Activated CD4-positive, alpha-beta T cell treated with anti-CD3 and anti-CD28 coated beads for 36 hours (primary cell): ENCODE data around the gene LBX2. TPM values are rescaled to one million over a fixed set of nuclear protein-coding genes. Genes with fewer than 3 reads are reported as not detected.

ENCODE experiments used
- ATAC-seq: fragments of 200-7000 bp; cut with Tn5 transposase; one replicate; pipeline ENCODE4 v1.10.0; 2021; ENCODE audit warnings: mild to moderate bottlenecking, moderate library complexity
- CTCF ChIA-PET: fragments of 350-600 bp; sonication (Branson Sonifier 250); formaldehyde crosslinking; loops from one replicate; lab custom pipeline; 2021; ENCODE audit warnings: antibody characterized with exemption; lab: Charles Lee
- POLR2A ChIA-PET: fragments of 350-600 bp; sonication (Branson Sonifier 250); formaldehyde crosslinking; loops from one replicate; lab custom pipeline; 2021; ENCODE audit warnings: antibody characterized with exemption, inconsistent platforms; lab: Charles Lee
- DNase-seq: peaks from one replicate; pipeline ENCODE4 v3.0.0-alpha.2; 2020
- H3K27ac Mint-ChIP-seq: one replicate; pipeline ENCODE4 v1.8.0; 2021; ENCODE audit warnings: mixed read lengths
- H3K27me3 Mint-ChIP-seq: one replicate; pipeline ENCODE4 v1.8.0; 2021; ENCODE audit warnings: mixed read lengths
- H3K36me3 Mint-ChIP-seq: one replicate; pipeline ENCODE4 v1.8.0; 2021; ENCODE audit warnings: low read depth, mixed read lengths
- H3K4me1 Mint-ChIP-seq: one replicate; pipeline ENCODE4 v1.8.0; 2021; ENCODE audit warnings: mixed read lengths
- H3K4me3 Mint-ChIP-seq: one replicate; pipeline ENCODE4 v1.8.0; 2021; ENCODE audit warnings: mild to moderate bottlenecking, moderate library complexity, mixed read lengths
- H3K9me3 Mint-ChIP-seq: one replicate; pipeline ENCODE4 v1.8.0; 2021; ENCODE audit warnings: low read depth, mixed read lengths
- intact Hi-C, 2 experiments: fragments of 100-400 bp; cut with DNase I in 1 of 2; cut with micrococcal nuclease in 1 of 2; formaldehyde crosslinking; loops; one replicate each; pipeline versions ENCODE4 v1.14.2 to v1.15.1; 2022 to 2024; cut with DNase I, micrococcal nuclease
- total RNA-seq, 2 experiments: library from RNA; stranded (reverse); gene quantifications; one replicate each; pipeline ENCODE4 v1.2.3, GENCODE V29; 2021

Gene LBX2
- total RNA-seq, 2 experiments from 2014 or later: 0.28 TPM; not detected in 1

DNA sequence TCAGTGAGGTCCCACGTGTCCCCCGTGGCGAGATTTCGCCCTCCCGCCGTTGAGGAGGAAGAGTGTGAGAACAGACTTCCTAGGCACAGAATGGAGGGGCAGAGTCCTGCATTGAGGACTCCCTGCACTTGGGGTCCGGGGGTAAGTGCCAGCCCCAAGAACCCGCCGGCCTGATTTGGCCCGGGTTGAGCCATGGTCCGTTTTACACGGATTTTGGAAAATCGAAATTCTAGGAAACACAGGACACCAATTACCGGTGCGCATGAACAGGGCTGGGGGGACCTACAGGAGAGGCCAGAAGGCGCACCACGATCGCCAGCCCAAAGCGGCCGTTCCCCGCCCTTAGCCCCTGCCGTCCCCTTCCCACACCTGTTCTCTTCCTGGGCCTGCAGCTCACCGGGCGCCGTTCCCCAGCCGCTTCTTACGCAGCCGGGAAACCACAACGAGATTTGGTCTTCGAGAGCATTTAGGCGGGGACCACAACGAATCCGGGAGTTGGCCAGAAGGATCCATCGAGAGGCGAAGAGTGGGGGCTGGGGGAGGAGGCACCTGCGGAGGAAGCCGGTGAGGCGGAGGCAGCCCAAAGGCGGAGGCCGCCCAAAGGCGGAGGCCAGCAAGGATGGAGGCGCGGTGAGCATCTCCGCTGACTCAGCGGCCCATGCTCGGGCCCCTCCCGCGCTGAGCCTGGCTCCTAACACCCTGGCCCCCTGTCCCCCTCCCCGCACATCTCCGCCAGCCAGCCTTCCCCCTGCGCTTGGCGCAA lies 14.4 kb upstream of the LBX2 start:
- intact Hi-C loops: loop anchor here in 1 of 2 experiments (1.0 to 2.0 kb wide), 2 partner anchors 14 to 41 kb away; partner anchors contain the start of genes DOK1 and LBX2
- CTCF ChIA-PET: interaction anchor here (1.0 to 1.3 kb wide), 3 partner anchors 31 to 101 kb away, joined by 3 to 5 read pairs (median 3); partner anchors contain the start of genes CCDC142 and TTC31

GRCh38 chr2:74512744-74513604 lies 13.6 kb upstream of the LBX2 start:
- peaks cover 23% of the 10 kb centered on the region for H3K4me1 Mint-ChIP-seq
- ATAC-seq (no peak), DNase-seq (no peak)
- POLR2A ChIA-PET: interaction anchor here (0.6 kb wide), 1 partner anchor 46 kb away, joined by 3 read pairs; no protein-coding TSS in a partner anchor
- intact Hi-C loops: no loop called here
- no peaks in the 10 kb centered on the region for H3K9me3 Mint-ChIP-seq
- no peak overlapping the region for H3K4me3 Mint-ChIP-seq
- H3K27me3 Mint-ChIP-seq: peaks cover 55% of the 10 kb centered on the region
- peaks cover 8% of the 10 kb centered on the region for H3K36me3 Mint-ChIP-seq
- no peak overlapping the region for H3K27ac Mint-ChIP-seq
- CTCF ChIA-PET: interaction anchor here (0.6 to 1.3 kb wide), 4 partner anchors 30 to 474 kb away, joined by 3 to 5 read pairs (median 3); partner anchors contain the start of genes CCDC142 and TTC31

More for the DNA sequence above, 14.4 kb upstream of the LBX2 start:
- POLR2A ChIA-PET: interaction anchor here (0.6 kb wide), 1 partner anchor 47 kb away, joined by 3 read pairs; no protein-coding TSS in a partner anchor
- Mint-ChIP-seq H3K9me3 (no peaks in the 10 kb centered on the region), H3K36me3 (peaks cover 8% of the 10 kb centered on the region), H3K4me3 (peak overlapping the region; percentile 25), H3K4me1 (peaks cover 17% of the 10 kb centered on the region), H3K27ac (no peak overlapping the region), H3K27me3 (peaks cover 62% of the 10 kb centered on the region)
- ATAC-seq (peak; percentile 44), DNase-seq (peak; percentile 66)

DNA sequence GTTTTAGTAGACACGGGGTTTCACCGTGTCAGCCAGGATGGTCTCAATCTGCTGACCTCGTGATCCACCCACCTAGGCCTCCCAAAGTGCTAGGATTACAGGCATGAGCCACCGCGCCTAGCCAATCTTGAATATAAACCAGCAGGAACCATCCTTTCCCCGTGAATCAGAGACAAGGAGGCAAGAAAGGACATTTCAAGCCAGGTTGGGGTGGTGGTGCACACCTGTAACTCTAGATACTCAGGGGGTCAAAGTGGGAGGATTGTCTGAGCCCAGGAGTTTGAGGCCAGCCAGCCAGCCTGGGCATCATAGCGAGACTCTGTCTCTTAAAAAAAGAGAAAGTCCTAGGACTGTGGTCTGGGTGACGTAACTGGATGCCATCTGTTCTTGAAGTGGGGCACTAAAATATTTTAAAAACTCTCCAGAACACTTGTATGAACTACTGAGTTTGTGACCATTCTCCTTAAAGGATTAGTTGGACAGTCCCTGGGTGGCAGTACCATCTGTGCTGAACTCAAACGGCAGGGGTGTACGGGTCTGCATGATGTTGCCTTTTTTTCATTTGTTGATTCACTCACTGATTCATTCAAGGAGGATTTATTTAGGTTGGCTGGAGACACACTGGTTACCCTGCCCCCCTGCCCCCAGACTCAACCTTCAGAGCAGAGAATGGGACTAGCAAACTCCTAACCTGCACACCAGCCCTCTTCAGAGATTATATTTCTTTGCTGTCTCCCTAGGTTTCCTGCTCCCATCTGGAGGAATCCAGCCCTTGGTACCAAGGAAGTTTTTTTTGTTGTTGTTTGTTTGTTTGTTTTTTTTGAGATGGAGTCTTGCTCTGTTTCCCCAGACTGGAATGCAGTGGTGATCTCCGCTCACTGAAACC lies 11.9 kb upstream of the LBX2 start:
- intact Hi-C loops: no loop called here
- H3K4me1 Mint-ChIP-seq: peaks cover 26% of the 10 kb centered on the region
- DNase-seq (no peak), ATAC-seq (no peak)
- no peaks in the 10 kb centered on the region for H3K9me3 Mint-ChIP-seq
- peaks cover 7% of the 10 kb centered on the region for H3K36me3 Mint-ChIP-seq
- no peak overlapping the region for H3K4me3 Mint-ChIP-seq
- H3K27ac Mint-ChIP-seq: no peak overlapping the region
- POLR2A ChIA-PET: no interaction called here
- H3K27me3 Mint-ChIP-seq: peaks cover 41% of the 10 kb centered on the region
- CTCF ChIA-PET: interaction anchor here (1.1 to 1.7 kb wide), 3 partner anchors 8 to 11 kb away, joined by 3 to 7 read pairs (median 6); no protein-coding TSS in a partner anchor

GRCh38 chr2:74510272-74510671 lies 10.9 kb upstream of the LBX2 start:
- no peak overlapping the region for H3K4me3 Mint-ChIP-seq

DNA sequence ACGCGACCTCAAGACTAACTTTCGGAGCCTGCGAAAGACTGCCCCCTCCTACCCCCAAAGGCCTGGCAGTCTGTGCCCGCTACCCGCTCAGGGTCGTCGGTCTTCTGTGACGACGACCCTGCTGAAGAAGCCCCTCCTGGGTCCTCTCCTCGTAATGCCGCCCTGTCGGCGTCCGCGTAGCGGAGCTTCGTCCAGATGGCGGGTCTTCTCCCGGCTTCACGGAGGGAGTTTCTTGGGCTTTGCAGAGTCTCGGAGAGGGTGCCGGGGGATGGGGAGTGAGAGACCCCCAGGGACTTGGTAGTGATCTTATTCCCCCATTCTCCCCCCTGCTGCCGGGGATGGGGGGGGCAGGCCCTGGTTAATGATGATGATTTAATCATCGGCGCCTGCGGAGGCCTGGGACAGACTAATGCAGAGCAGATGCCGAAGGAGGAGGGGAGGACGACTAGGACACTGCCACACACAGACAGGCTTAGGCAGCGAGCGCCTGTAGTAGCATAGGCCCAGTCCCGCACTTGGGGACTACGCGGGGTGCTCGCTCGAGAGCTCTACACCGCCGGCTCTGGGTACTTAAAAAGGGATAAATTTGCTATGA lies 8.6 kb upstream of the LBX2 start:
- peak overlapping the region; percentile 99 for H3K27ac Mint-ChIP-seq
- peaks cover 39% of the 10 kb centered on the region for H3K27me3 Mint-ChIP-seq
- ChIA-PET POLR2A (interaction anchor here (0.6 kb wide), 1 partner anchor 86 kb away, joined by 3 read pairs; no protein-coding TSS in a partner anchor), CTCF (interaction anchor here (0.5 to 2.0 kb wide), 4 partner anchors 23 to 80 kb away, joined by 3 to 6 read pairs (median 4); no protein-coding TSS in a partner anchor)
- peaks cover 35% of the 10 kb centered on the region for H3K4me1 Mint-ChIP-seq
- H3K36me3 Mint-ChIP-seq: peaks cover 34% of the 10 kb centered on the region
- DNase-seq: peak; percentile 51
- peak overlapping the region; percentile 93 for H3K4me3 Mint-ChIP-seq
- intact Hi-C loops: loop anchor here (1.0 to 5.0 kb wide), 10 partner anchors 21 to 771 kb away; partner anchors contain the start of genes AUP1 (in 2 of the 2), HTRA2 (in 2 of the 2), TTC31 (in 2 of the 2) and DOK1 (in 1 of the 2)
- no peaks in the 10 kb centered on the region for H3K9me3 Mint-ChIP-seq
- ATAC-seq: peak; percentile 16

More at GRCh38 chr2:74510272-74510671, 10.9 kb upstream of the LBX2 start:
- Mint-ChIP-seq H3K9me3 (no peaks in the 10 kb centered on the region), H3K4me1 (peaks cover 26% of the 10 kb centered on the region), H3K36me3 (peaks cover 15% of the 10 kb centered on the region), H3K27me3 (peaks cover 36% of the 10 kb centered on the region), H3K27ac (no peak overlapping the region)
- ATAC-seq: no peak
- ChIA-PET POLR2A (interaction anchor here (0.9 to 1.7 kb wide), 2 partner anchors 16 to 52 kb away, joined by 3 to 5 read pairs; partner anchors contain the start of genes DQX1 and WBP1), CTCF (interaction anchor here (1.1 to 1.7 kb wide), 4 partner anchors 9 to 27 kb away, joined by 3 to 7 read pairs (median 6); partner anchors contain the start of genes CCDC142 and TTC31)
- intact Hi-C loops: no loop called here
- DNase-seq: no peak

- Mint-ChIP-seq H3K36me3 (peaks cover 34% of the 10 kb centered on the region), H3K27me3 (peaks cover 38% of the 10 kb centered on the region), H3K4me3 (peak within 1 kb of the TSS; percentile 93), H3K4me1 (peaks cover 40% of the 10 kb centered on the region), H3K27ac (peak within 1 kb of the TSS; percentile 99), H3K9me3 (no peaks in the 10 kb centered on the region)
- ChIA-PET POLR2A (interaction anchor here (0.9 kb wide), 1 partner anchor 9 kb away, joined by 3 read pairs; no protein-coding TSS in a partner anchor), CTCF (interaction anchor here (0.5 to 2.0 kb wide), 3 partner anchors 27 to 1869 kb away, joined by 3 to 4 read pairs (median 3); no protein-coding TSS in a partner anchor)
- DNase-seq: peak; percentile 99
- peak; percentile 92 for ATAC-seq
- intact Hi-C loops: loop anchor here (1.0 to 5.0 kb wide), 10 partner anchors 22 to 770 kb away; partner anchors contain the start of genes AUP1 (in 2 of the 2), HTRA2 (in 2 of the 2), TTC31 (in 2 of the 2) and DOK1 (in 1 of the 2)
Measured at GRCh38 chr2:74507145-74507925, 7.9 kb upstream of the LBX2 start, which contains the start of gene PCGF1. PCGF1 (minus strand) TSS chr2:74507695; CDS start chr2:74507668, 27 bp downstream.

GRCh38 chr2:74505448-74506246 lies 6.2 kb upstream of the LBX2 start:
- peaks cover 39% of the 10 kb centered on the region for H3K27me3 Mint-ChIP-seq
- H3K27ac Mint-ChIP-seq: no peak overlapping the region
- intact Hi-C loops: loop anchor here (2.0 to 5.0 kb wide), 2 partner anchors 51 to 82 kb away; partner anchors contain the start of gene INO80B (in 1 of the 2)
- ATAC-seq (no peak), DNase-seq (no peak)
- POLR2A ChIA-PET: interaction anchor here (1.0 kb wide), 1 partner anchor 25 kb away, joined by 5 read pairs; no protein-coding TSS in a partner anchor
- H3K9me3 Mint-ChIP-seq: no peaks in the 10 kb centered on the region
- peaks cover 43% of the 10 kb centered on the region for H3K4me1 Mint-ChIP-seq
- CTCF ChIA-PET: interaction anchor here (2.0 kb wide), 1 partner anchor 25 kb away, joined by 4 read pairs; no protein-coding TSS in a partner anchor
- H3K36me3 Mint-ChIP-seq: peaks cover 34% of the 10 kb centered on the region
- H3K4me3 Mint-ChIP-seq: peak overlapping the region; percentile 13

DNA sequence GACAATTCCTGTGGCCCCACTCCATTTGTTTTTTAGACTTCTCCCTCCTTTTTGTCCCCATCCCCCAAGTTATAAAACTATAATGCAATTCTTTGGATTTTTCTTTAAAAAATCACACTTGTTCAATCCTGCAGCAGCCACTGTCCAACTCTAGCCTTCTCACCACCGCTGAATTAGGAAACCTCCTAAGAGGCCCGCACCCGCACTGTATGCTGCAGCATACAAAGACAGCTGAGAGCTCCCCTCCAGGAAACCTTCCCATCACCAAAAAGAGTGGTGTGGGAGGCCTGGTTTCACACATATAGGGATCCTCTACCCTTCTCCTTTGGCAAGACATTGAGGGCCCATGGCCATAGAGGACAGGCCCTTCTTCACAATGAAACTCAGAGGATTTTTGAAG lies 5.2 kb upstream of the LBX2 start:
- Mint-ChIP-seq H3K27me3 (peaks cover 44% of the 10 kb centered on the region), H3K36me3 (peaks cover 34% of the 10 kb centered on the region), H3K9me3 (no peaks in the 10 kb centered on the region), H3K27ac (no peak overlapping the region), H3K4me3 (no peak overlapping the region), H3K4me1 (peaks cover 41% of the 10 kb centered on the region)
- CTCF ChIA-PET: interaction anchor here (0.7 to 1.8 kb wide), 6 partner anchors 13 to 113 kb away, joined by 3 to 5 read pairs (median 4); no protein-coding TSS in a partner anchor
- intact Hi-C loops: no loop called here
- DNase-seq (no peak), ATAC-seq (no peak)
- POLR2A ChIA-PET: interaction anchor here (1.0 to 1.2 kb wide), 2 partner anchors 21 to 26 kb away, joined by 4 to 5 read pairs; partner anchors contain the start of gene DQX1
